Raji (cell line): ENCODE measurements around the gene SPX.

Source experiments
- POLR2A ChIP-seq: IDR thresholded peaks from 2 replicates; pipeline ENCODE4 v1.6.1; 2011; ENCODE audit warnings: low read depth, low read length, control low read depth; ENCODE audit not compliant: insufficient read depth

The SPX gene, protein sequence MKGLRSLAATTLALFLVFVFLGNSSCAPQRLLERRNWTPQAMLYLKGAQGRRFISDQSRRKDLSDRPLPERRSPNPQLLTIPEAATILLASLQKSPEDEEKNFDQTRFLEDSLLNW

DNA sequence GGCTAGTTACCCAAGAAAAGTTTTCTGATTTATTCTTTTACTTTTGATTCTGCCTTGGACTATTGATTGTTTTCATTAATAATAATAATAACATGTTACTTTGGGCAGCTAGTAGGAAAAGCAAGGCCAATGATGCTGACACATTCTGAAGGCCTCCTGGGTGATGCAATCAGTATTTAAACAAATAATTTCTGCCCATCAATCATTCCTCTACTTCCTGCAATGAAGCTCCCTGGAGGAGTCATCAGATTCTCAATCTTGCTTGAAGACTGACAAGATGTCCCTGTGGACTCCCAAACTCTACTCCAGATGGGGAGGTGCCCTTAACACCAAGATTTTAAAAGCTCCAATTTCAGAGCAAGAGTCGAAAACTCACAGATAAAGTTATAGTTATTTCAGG, at the start of gene SPX:
Gene SPX (plus strand): TSS at position 244 of the 400 bp plus-strand sequence. CDS start 177 bp downstream, outside the sequence.
- TF ChIP-seq POLR2A = no peak

DNA sequence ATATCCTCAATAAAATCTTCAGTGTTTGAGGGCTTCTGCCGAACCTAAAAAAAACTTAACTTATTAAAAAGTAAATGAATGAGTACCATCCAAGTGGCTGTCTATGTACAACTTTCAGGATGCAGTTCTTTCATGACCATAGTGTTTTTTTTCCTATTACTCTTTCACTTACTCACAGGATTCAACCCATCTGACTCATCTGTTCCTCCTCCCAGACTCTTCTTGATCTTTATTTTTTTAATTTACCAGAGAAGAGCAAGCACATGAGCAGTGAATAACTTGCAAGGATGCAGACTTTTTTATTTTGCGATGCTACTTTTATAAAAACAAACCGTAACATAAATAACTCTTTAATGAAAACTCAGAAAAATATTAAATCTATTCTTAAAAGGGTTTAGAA, 49.1 kb upstream of the SPX start:
- no peak for TF ChIP-seq POLR2A

DNA sequence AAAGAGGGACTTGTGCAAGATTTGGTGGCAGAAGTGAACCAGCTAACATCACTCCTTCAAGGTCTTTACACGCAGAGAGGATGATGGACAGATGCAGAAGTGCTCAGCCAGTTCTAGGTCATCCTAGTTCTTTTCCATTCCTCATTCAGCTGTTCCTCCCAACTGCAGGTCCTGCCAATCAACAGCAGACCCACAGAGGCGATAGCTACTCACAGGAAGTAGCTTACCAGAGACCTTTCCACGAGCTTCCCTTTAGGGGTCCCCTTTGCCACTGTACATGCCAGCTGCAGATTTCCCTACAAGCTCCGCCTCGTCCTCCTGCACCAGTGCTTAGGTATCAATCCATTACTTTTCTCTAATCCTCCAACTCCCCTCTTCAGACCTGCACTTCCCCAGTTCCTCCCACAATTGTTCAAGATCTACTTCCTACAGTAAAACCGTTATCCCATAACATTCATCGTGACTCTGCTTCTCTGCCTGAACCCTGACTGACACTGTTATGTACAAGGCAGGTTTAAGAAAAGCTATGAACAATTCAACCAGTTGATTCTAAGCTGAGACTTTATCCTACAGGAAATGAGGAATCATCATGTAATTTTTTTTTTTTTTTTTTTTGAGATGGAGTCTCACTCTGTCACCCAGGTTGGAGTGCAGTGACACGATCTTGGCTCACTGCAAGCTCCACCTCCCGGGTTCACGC, 47.2 kb upstream of the SPX start:
- TF ChIP-seq POLR2A = no peak

DNA sequence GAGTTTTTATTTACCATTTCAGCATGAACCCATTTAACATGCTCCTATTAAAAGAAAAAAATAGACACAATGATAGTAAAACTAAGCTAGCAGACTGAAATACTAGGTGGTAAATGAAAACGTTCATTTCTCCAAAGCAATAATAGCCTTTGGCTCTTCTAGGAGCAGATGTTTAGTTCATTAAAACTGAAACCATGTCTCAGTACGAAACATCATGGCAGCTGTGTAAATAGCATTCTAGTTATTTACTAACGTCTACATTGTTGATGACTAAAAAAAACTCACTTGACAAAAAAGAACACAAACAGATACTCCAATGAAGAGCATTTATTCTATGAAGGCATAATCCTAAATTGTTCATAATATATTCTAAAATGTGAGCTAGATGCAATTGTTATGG, 42.6 kb upstream of the SPX start:
- no peak for TF ChIP-seq POLR2A

- TF ChIP-seq POLR2A = no peak
Observed at GRCh38 chr12:21485998-21486397, 40.1 kb upstream of the SPX start.

DNA sequence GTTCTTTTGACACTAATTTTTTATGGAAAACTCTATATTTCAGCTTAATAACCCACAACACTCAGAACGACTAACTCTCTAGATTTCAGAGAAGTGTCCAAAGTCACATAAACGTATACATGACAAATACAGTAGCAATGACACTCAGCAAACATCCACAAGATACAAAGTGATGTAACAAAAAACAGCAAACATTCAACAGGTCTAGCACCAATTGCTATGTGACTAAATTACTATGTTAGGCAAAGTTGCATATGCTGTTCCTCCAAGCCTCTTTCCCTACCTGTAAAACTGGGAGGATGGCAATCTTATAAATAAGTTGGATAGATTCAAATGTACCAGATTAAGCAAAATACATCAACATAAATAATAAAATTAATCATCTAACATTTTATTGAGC, 26.3 kb upstream of the SPX start:
- TF ChIP-seq POLR2A = no peak

- TF ChIP-seq POLR2A = no peak
Observed at GRCh38 chr12:21500786-21501257, 25.3 kb upstream of the SPX start.

- peak; percentile 88 for TF ChIP-seq POLR2A
Observed at GRCh38 chr12:21501258-21502163, 24.6 kb upstream of the SPX start, which contains the start of the genes GOLT1B and RECQL. Gene GOLT1B (plus strand): TSS chr12:21501789. CDS start chr12:21501924, 135 bp downstream. Gene RECQL (minus strand): TSS chr12:21501635. CDS start chr12:21499570, 2,065 bp downstream.

DNA sequence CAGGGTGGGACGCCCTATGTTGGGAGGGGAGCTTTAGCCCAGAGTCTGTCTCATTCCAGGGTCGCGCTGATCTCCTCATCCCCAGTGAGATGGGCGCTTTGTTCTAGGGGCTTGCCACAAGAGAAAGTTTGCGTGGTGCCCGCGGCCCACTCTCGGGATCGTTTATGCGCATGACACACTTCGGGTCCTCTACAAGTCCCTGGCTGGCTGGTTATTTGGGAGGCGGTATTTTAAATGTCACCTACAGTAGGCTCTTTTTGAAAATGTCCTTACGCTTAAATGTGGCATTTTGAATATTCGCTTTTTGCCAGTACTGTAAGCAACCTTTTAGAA, 24.0 kb upstream of the SPX start:
- no peak for TF ChIP-seq POLR2A

GRCh38 chr12:21502872-21503271, 23.2 kb upstream of the SPX start:
- TF ChIP-seq POLR2A = no peak

DNA sequence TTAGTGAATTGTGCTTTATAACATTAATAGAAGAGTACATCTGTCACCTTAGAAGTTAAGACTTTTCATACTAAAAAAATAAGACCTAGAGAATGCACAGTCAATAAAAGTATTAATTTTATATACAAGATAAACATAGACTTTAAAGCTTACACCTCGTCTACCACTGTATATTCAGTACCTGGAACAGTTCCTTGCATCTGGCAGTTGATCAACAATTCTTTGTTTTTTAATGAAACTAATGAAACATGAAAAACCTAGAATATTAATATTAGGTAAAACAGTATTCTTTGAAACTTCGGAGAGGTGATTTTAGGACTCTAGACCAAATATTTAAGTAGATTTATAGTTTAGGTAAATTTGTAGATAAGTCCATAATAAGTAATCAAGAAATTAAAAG, 20.2 kb upstream of the SPX start:
- no peak for TF ChIP-seq POLR2A

GRCh38 chr12:21507849-21508248, 18.2 kb upstream of the SPX start:
- no peak for TF ChIP-seq POLR2A

GRCh38 chr12:21509768-21510167, 16.3 kb upstream of the SPX start:
- TF ChIP-seq POLR2A = no peak

GRCh38 chr12:21516281-21516680, 9.8 kb upstream of the SPX start:
- no peak for TF ChIP-seq POLR2A

- TF ChIP-seq POLR2A = no peak
Observed at GRCh38 chr12:21518451-21518850, 7.6 kb upstream of the SPX start.

- TF ChIP-seq POLR2A = no peak
Observed at GRCh38 chr12:21521541-21521940, 4.6 kb upstream of the SPX start.

GRCh38 chr12:21523148-21523547, 2.9 kb upstream of the SPX start:
- TF ChIP-seq POLR2A = no peak
